Sigmoid colon (tissue), 4 donors: ENCODE results near the gene SEC24D.

ENCODE experiments used
- POLR2A ChIP-seq, 2 donors: fragments of 450-650 bp; IDR thresholded peaks; one replicate each; pipeline ENCODE4 v1.6.1; 2016; ENCODE audit warnings: antibody characterized with exemption in 2 of 2, mild to moderate bottlenecking in 2 of 2, moderate library complexity in 2 of 2
- POLR2AphosphoS5 ChIP-seq, 4 donors: sonication (generic); formaldehyde crosslinking; IDR thresholded peaks; one replicate each; pipeline ENCODE4 v1.6.1; 2017; ENCODE audit warnings: antibody characterized with exemption in 4 of 4

- TF ChIP-seq POLR2AphosphoS5 (IDR thresholded peaks at IDR 0.05): no peak
- no peak for TF ChIP-seq POLR2A (IDR thresholded peaks at IDR 0.05)
Measured at GRCh38 chr4:118676128-118676527, 159.8 kb downstream of the SEC24D start.
